AG04449 (cell line): ENCODE measurements around the gene PKP3.

Experiments used
- CTCF ChIA-PET: fragments of 350-600 bp; formaldehyde crosslinking; extraction: SDS; loops from one replicate; lab custom pipeline; 2021; ENCODE audit warnings: antibody characterized with exemption; lab: Yijun Ruan, JAX
- POLR2A ChIA-PET: fragments of 400-600, 350-600 bp; formaldehyde crosslinking; extraction: SDS; loops from one replicate; lab custom pipeline; 2020; ENCODE audit warnings: antibody characterized with exemption, inconsistent platforms; lab: Yijun Ruan, JAX
- DNase-seq: peaks from one replicate; pipeline ENCODE4 v3.0.0-alpha.2; 2010; ENCODE audit warnings: low read depth, low spot score
- H3K4me3 ChIP-seq: 2 replicates; pipeline ENCODE4 v1.5.1; 2011; ENCODE audit warnings: low read depth, mild to moderate bottlenecking, control low read depth, low read length
- TF ChIP-seq, protein P1 (sequence below): IDR thresholded peaks from one replicate; pipeline ENCODE4 v1.5.1; 2011; ENCODE audit warnings: mild to moderate bottlenecking, moderate library complexity, low read length, control low read depth, inconsistent platforms; ENCODE audit not compliant: insufficient read depth; ENCODE audit errors: missing control alignments

The PKP3 gene

DNA sequence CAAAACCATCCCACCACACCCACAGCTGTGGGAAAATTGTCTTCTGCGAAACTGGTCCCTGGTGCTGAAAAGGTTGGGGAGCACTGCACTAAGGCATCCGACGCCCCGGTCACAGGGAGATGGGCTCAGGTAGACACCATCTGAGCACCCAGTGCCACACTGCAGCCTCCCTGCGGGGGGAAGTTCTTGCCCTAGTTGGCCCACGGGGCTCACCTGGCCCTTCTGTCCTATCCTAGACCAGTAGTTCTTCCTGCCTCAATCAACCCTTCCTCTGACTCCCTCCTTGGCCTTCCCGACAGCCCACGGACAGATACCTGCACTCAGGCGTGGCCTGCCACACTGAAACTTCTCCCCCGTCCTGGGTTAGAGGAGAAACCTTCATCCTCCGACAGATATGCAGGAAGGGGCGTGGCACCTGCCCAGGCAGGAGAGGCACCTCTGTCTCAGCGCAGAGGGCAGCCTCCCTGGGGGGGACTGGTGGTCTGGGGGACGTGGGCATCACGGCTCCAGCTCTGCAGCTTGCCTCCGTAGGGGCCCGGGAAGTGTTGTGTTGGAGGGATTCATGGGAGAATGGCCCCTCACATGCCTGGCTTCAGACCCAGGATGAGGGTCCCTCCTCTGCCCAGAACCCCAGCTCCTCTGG, 43.3 kb downstream of the PKP3 start:
- ChIA-PET CTCF (no interaction called here), POLR2A (no interaction called here)
- DNase-seq: no peak
- TF ChIP-seq, protein P1, sequence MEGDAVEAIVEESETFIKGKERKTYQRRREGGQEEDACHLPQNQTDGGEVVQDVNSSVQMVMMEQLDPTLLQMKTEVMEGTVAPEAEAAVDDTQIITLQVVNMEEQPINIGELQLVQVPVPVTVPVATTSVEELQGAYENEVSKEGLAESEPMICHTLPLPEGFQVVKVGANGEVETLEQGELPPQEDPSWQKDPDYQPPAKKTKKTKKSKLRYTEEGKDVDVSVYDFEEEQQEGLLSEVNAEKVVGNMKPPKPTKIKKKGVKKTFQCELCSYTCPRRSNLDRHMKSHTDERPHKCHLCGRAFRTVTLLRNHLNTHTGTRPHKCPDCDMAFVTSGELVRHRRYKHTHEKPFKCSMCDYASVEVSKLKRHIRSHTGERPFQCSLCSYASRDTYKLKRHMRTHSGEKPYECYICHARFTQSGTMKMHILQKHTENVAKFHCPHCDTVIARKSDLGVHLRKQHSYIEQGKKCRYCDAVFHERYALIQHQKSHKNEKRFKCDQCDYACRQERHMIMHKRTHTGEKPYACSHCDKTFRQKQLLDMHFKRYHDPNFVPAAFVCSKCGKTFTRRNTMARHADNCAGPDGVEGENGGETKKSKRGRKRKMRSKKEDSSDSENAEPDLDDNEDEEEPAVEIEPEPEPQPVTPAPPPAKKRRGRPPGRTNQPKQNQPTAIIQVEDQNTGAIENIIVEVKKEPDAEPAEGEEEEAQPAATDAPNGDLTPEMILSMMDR: no peak
- no peak overlapping the region for H3K4me3 ChIP-seq

DNA sequence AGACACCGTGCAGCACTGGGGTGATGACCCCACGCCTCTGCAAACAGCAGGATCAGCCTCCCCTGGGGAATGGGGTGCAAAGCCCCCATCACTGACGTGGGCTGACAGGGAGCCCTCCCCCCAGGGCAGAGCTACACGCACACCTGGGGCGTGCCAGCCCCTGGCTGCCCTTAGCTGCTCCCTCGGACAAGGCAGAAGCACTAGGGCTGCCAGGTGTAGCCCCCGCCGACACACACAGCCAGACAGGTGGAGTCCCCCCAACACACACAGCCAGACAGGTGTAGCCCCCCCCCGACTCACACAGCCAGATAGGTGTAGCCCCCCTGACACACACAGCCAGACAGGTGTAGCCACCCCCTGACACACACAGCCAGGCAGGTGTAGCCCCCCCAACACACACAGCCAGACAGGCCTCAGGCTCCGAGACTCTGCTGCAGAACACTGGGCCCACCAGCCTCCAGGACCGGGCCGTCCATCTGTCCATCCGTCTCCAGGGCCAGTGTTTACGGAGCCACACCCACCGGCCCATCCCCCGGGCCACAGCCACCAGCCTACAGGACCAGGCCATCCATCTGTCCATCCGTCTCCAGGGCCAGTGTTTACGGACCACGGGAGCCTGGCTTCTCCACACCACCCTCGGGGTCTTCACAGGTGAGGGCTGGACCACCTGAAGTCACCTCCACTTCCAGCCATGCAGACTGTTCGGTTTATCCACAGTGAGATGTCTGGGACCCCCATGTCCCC, 44.3 kb downstream of the PKP3 start:
- POLR2A ChIA-PET: interaction anchor here (1.1 kb wide), 1 partner anchor 11 kb away, joined by 3 read pairs; no protein-coding TSS in a partner anchor
- no peak for DNase-seq
- CTCF ChIA-PET: interaction anchor here (3.8 kb wide), 1 partner anchor 12 kb away, joined by 39 read pairs; the partner anchor contains the start of gene PTDSS2

DNA sequence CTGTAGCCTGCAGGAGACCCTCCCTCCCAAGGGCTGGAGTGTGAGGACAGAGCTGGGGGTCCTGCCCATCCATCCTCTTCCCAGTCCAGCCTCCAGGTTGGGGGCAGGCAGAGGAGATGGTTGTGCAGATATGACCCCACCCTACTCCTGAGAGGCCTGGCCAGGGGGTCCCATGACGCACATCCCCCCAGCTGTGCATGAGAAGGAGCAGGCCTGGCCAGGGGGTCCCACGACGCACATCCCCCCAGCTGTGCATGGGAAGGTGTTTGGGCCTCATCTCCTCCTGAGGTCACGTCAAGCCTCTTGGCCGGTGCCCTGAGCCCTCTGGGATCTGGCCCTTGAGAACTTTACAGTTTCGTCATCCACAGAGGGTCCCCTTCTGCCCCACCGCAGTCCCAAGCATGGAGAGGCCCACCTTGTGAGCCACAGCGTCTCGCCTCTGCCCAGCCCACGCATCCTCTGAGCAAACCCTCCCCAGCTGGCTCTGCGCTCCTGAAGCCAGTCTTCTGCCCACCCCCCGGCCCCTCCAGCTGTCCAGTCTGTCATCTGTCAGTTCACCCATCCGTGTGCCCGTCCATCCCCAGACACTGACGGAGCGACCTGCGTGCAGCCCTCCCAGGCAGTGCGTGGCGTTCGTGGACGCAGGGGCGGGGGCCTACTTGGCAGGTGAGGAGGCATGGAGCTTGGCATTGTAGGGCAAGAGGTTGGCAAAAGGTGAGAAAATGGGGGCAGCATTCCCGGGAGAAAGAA, 45.5 kb downstream of the PKP3 start:
- TF ChIP-seq, protein P1: no peak
- CTCF ChIA-PET: interaction anchor here (3.8 kb wide), 1 partner anchor 10 kb away, joined by 39 read pairs; the partner anchor contains the start of gene PTDSS2
- no peak for DNase-seq
- POLR2A ChIA-PET: interaction anchor here (1.1 kb wide), 1 partner anchor 10 kb away, joined by 3 read pairs; no protein-coding TSS in a partner anchor
- no peak overlapping the region for H3K4me3 ChIP-seq

More for the DNA sequence above, 44.3 kb downstream of the PKP3 start:
- no peak overlapping the region for H3K4me3 ChIP-seq
- TF ChIP-seq, protein P1: no peak

DNA sequence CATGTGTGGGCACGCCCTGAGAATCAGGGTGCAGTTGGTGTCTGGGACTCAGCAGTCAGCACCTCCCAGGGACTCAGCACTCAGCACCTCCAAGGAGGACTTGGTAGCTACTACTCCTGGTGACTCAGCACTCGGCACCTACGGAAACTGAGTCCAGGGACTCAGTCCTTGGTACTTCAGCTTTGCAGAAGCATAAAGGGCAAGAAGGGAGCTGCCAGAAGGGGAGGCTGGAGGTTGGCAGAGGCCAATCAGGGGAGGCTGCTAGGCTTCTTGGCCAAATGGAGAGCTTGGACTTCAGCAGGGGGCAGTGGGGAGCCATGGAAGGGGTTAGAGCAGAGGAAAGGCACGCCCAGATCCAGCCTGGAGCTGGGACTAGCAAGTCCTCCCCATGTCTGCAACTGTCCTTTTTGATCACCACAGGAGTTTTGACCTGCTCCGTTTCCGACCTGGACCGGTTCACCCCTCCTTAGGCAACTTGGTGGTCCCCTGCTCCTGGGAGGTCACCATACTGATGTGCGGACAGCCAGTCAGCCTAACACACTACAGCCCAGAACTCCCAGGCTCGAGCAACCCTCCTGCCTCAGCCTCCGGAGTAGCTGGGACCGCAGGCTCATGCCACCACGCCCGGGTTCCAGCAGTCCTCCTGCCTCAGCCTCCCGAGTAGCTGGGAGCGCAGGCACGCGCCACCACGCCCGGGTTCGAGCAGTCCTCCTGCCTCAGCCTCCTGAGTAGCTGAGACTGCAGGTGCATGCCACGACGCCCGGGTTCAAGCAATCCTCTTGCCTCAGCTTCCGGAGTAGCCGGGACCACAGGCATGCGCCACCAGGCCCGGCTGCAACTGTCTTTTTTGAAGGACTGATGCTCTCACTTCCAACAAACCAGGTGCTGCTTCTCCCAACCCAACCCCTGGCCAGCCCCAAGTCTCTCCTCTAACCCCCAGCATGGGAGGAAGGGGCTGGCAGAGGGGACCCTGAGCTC, 46.3 kb downstream of the PKP3 start:
- ChIA-PET CTCF (interaction anchor here (0.7 to 3.8 kb wide), 2 partner anchors 10 to 234 kb away, joined by 3 to 39 read pairs; partner anchors contain the start of gene PTDSS2), POLR2A (no interaction called here)
- H3K4me3 ChIP-seq: no peak overlapping the region
- TF ChIP-seq, protein P1: no peak
- DNase-seq: no peak

DNA sequence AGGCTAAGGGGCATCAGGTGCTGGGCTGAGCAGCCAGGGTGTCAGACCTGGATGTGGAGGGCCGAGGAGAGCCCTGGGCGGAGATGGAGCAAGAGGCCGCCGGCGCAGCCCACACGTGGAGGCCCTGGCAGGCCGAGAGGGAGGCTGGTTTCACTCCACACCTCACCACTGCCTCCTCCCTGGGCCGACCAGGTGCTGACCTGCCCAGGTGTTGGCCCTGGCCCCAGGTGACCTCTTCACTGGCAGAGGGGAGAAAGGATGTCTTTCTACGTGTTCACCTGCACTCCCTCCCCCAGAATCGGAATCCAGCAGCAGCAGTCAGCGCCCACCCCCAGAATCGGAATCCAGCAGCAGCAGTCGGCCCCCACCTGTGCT, 47.0 kb downstream of the PKP3 start:
- ChIA-PET CTCF (interaction anchor here (0.7 to 3.8 kb wide), 2 partner anchors 9 to 235 kb away, joined by 3 to 39 read pairs; partner anchors contain the start of gene PTDSS2), POLR2A (no interaction called here)
- DNase-seq: no peak
- TF ChIP-seq, protein P1: no peak
- H3K4me3 ChIP-seq: no peak overlapping the region
